ENCODE results near the gene RIPOR1.

DNA sequence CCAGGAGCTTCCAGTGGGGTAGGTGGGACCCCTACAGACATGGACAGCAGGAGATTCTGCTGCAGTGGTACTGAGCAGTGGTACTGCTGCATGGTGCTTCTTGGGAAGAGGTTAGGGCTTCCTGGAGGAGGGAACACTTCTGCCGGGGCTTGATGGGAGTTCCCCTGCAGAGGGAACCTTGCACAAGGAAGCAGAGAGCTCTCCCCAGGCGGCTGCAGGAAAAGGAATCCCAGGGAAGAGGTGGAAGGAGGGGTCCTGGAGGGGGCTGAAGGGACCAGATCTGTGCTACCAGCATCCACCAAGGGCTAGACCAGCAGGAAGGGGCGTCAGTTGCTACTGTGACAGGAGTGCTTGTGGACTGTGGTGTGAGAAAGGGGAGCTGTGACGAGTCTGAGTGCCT lies 10.6 kb downstream of the RIPOR1 start:
- TF ChIP-seq EZH2phosphoT487 (IDR thresholded peaks at IDR 0.05; ENCODE audit: borderline replicate concordance), result no peak
- TF ChIP-seq, protein P1, sequence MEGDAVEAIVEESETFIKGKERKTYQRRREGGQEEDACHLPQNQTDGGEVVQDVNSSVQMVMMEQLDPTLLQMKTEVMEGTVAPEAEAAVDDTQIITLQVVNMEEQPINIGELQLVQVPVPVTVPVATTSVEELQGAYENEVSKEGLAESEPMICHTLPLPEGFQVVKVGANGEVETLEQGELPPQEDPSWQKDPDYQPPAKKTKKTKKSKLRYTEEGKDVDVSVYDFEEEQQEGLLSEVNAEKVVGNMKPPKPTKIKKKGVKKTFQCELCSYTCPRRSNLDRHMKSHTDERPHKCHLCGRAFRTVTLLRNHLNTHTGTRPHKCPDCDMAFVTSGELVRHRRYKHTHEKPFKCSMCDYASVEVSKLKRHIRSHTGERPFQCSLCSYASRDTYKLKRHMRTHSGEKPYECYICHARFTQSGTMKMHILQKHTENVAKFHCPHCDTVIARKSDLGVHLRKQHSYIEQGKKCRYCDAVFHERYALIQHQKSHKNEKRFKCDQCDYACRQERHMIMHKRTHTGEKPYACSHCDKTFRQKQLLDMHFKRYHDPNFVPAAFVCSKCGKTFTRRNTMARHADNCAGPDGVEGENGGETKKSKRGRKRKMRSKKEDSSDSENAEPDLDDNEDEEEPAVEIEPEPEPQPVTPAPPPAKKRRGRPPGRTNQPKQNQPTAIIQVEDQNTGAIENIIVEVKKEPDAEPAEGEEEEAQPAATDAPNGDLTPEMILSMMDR (conservative IDR thresholded peaks at IDR 0.05; ENCODE audit: low read length), result no peak
